Natural killer cell (primary cell): Measurements from ENCODE around the gene VSNL1. TPM values are rescaled to one million over a fixed set of nuclear protein-coding genes. Genes with fewer than 3 reads are reported as not detected.

Experiments used
- ATAC-seq, 3 donors: fragments of 150-1000 bp in 2 of 3; fragments of 200-7000 bp in 1 of 3; cut with Tn5 transposase; 1 replicate in 1 of 3; 2 replicates in 2 of 3; pipeline ENCODE4 v1.10.0; 2021; ENCODE audit warnings: mild to moderate bottlenecking in 2 of 3, moderate library complexity in 2 of 3
- DNase-seq, 2 donors: peaks; one replicate each; pipeline versions ENCODE4 v3.0.0 to v3.0.0-alpha.2; 2013 to 2021; ENCODE audit warnings: mixed read lengths in 1 of 2
- H3K27ac ChIP-seq: one replicate; pipeline ENCODE4 v1.5.1; 2013; ENCODE audit warnings: mild to moderate bottlenecking, low read length
- H3K27me3 ChIP-seq: one replicate; pipeline ENCODE4 v1.6.1; 2013; ENCODE audit warnings: low read length; ENCODE audit not compliant: control insufficient read depth, insufficient read depth
- H3K36me3 ChIP-seq: one replicate; pipeline ENCODE4 v1.6.1; 2013; ENCODE audit warnings: low read length; ENCODE audit not compliant: control insufficient read depth, insufficient read depth
- H3K4me1 ChIP-seq: one replicate; pipeline ENCODE4 v1.6.1; 2013; ENCODE audit warnings: low read length; ENCODE audit not compliant: control insufficient read depth, insufficient read depth
- H3K4me3 ChIP-seq: one replicate; pipeline ENCODE4 v1.5.1; 2013; ENCODE audit warnings: low read length
- H3K9me3 ChIP-seq: one replicate; pipeline ENCODE4 v1.6.1; 2013; ENCODE audit warnings: low read length; ENCODE audit not compliant: control insufficient read depth, insufficient read depth
- H3K27ac Mint-ChIP-seq, 2 donors: one replicate each; pipeline ENCODE4 v1.8.0; 2022; ENCODE audit warnings: mild to moderate bottlenecking in 2 of 2, mixed read lengths in 2 of 2, moderate library complexity in 1 of 2
- H3K27me3 Mint-ChIP-seq, 2 donors: one replicate each; pipeline ENCODE4 v1.8.0; 2022; ENCODE audit warnings: low read depth in 2 of 2, mixed read lengths in 2 of 2
- H3K36me3 Mint-ChIP-seq: one replicate; pipeline ENCODE4 v1.8.0; 2022; ENCODE audit warnings: mixed read lengths
- H3K4me1 Mint-ChIP-seq, 2 donors: one replicate each; pipeline ENCODE4 v1.8.0; 2022; ENCODE audit warnings: mixed read lengths in 2 of 2
- H3K4me3 Mint-ChIP-seq: one replicate; pipeline ENCODE4 v1.8.0; 2022; ENCODE audit warnings: mild to moderate bottlenecking, moderate library complexity, mixed read lengths
- H3K9me3 Mint-ChIP-seq, 2 donors: one replicate each; pipeline ENCODE4 v1.8.0; 2022; ENCODE audit warnings: mixed read lengths in 2 of 2
- WGBS: methylation state at CpG from one replicate; pipeline ENCODE4 v1.1.7; 2013; ENCODE audit warnings: missing lambda C conversion rate; ENCODE audit not compliant: insufficient coverage; 5-methylcytosine and 5-hydroxymethylcytosine counted together
- intact Hi-C: fragments of 100-400 bp; cut with micrococcal nuclease; formaldehyde crosslinking; loops from one replicate; pipeline ENCODE4 v1.14.2; 2022
- total RNA-seq, 4 donors: library from RNA; stranded (reverse); fragments of 120-200 nt in 1 of 4; gene quantifications; one replicate each; pipeline versions ENCODE4 v1.2.3 to v1.2.4, GENCODE V29; 2013 to 2022
- TF ChIP-seq, protein P1 (sequence below): fragments of 200-600 bp; IDR thresholded peaks from one replicate; pipeline ENCODE4 v1.8.0; 2022; ENCODE audit warnings: antibody characterized with exemption

Gene VSNL1
- total RNA-seq, 3 donors from 2014 or later (not counting 1 experiment from before 2014, with no cell fraction given) = not detected

- DNase-seq (no peak), ATAC-seq (no peak)
- TF ChIP-seq, protein P1, sequence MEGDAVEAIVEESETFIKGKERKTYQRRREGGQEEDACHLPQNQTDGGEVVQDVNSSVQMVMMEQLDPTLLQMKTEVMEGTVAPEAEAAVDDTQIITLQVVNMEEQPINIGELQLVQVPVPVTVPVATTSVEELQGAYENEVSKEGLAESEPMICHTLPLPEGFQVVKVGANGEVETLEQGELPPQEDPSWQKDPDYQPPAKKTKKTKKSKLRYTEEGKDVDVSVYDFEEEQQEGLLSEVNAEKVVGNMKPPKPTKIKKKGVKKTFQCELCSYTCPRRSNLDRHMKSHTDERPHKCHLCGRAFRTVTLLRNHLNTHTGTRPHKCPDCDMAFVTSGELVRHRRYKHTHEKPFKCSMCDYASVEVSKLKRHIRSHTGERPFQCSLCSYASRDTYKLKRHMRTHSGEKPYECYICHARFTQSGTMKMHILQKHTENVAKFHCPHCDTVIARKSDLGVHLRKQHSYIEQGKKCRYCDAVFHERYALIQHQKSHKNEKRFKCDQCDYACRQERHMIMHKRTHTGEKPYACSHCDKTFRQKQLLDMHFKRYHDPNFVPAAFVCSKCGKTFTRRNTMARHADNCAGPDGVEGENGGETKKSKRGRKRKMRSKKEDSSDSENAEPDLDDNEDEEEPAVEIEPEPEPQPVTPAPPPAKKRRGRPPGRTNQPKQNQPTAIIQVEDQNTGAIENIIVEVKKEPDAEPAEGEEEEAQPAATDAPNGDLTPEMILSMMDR = no peak
- no peaks in the 10 kb centered on the region for H3K9me3 Mint-ChIP-seq
- intact Hi-C loops = no loop called here
- peaks cover 7% of the 10 kb centered on the region for H3K36me3 Mint-ChIP-seq
- H3K4me3 ChIP-seq = no peak overlapping the region
- H3K9me3 ChIP-seq = no peaks in the 10 kb centered on the region
- WGBS = 91% methylated on average over 1 of the region's 1 CpG
- H3K27me3 Mint-ChIP-seq = no peaks in the 10 kb centered on the region
- H3K27me3 ChIP-seq = no peaks in the 10 kb centered on the region
- H3K36me3 ChIP-seq = peaks cover 48% of the 10 kb centered on the region
- no peaks in the 10 kb centered on the region for H3K4me1 ChIP-seq
- H3K4me3 Mint-ChIP-seq = no peak overlapping the region
- no peak overlapping the region for H3K27ac ChIP-seq
- H3K27ac Mint-ChIP-seq = no peak overlapping the region
- H3K4me1 Mint-ChIP-seq = no peaks in the 10 kb centered on the region
These were observed 124.0 kb downstream of the VSNL1 start for GRCh38 chr2:17664534-17664933.

DNA sequence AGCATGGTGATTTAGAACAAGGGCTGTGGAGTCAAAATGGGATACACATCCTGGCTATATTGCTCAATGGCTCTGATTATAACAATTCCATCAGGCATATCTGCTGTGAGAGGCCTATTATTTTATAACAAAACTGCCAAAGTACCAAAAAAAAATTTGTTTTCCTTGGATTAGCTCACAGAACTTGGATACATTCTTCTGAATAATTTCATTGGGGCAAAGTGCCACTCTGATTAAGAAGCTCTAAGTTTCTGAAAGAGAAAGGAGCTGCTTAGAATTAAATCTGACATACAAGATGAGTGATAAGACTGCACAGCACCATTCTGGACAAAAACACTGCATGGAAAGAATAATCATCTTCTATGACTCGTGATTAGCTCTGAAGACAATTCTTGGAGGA lies 127.4 kb downstream of the VSNL1 start:
- peaks cover 46% of the 10 kb centered on the region for H3K36me3 ChIP-seq
- intact Hi-C loops = no loop called here
- H3K4me1 Mint-ChIP-seq = no peaks in the 10 kb centered on the region
- no peak overlapping the region for H3K27ac Mint-ChIP-seq
- TF ChIP-seq, protein P1 = no peak
- H3K4me3 Mint-ChIP-seq = no peak overlapping the region
- DNase-seq (no peak), ATAC-seq (no peak)
- 80% methylated on average over 1 of the region's 1 CpG for WGBS
- no peaks in the 10 kb centered on the region for H3K27me3 Mint-ChIP-seq
- no peaks in the 10 kb centered on the region for H3K27me3 ChIP-seq
- peaks cover 14% of the 10 kb centered on the region for H3K36me3 Mint-ChIP-seq
- H3K4me1 ChIP-seq = no peaks in the 10 kb centered on the region
- H3K27ac ChIP-seq = no peak overlapping the region
- no peaks in the 10 kb centered on the region for H3K9me3 ChIP-seq
- no peaks in the 10 kb centered on the region for H3K9me3 Mint-ChIP-seq
- no peak overlapping the region for H3K4me3 ChIP-seq

DNA sequence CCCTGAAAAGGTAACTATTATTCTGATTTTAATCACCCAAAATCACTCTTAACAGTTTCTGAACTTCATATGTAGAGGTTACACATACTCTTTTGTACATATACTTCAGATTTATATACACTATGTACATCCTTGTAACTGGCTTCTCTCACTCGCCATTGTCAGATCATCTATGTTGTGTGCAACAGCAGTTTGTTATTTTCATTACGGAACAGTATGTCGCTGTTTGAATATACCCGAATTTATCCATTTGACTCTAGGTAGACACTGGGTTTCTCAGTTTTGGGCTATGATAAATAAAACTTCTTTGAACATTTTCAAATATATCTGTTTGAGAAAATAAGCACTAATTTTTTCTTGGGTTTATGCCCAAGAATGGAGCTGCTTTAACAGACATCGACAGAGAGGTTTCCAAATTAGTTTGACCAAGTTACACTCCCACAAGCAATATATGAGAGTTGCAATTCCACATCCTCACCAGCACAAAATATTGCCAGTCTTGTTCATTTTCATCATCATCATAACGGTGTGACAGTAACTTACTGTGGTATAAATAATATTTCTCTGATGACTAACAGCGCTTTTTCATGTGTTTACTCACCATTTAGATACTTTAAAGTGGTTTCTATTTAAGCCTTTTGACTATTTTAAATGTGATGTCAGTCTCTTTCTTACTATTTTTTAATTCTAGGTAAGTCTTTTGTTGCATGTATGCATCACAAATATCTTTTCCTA lies 132.3 kb downstream of the VSNL1 start:
- ATAC-seq (no peak), DNase-seq (no peak)
- Histone ChIP-seq H3K27ac (no peak overlapping the region), H3K27me3 (no peaks in the 10 kb centered on the region), H3K4me3 (no peak overlapping the region), H3K9me3 (no peaks in the 10 kb centered on the region), H3K4me1 (no peaks in the 10 kb centered on the region), H3K36me3 (peaks cover 35% of the 10 kb centered on the region)
- 93% methylated on average over 5 of the region's 7 CpGs for WGBS
- H3K4me1 Mint-ChIP-seq = no peaks in the 10 kb centered on the region
- intact Hi-C loops = no loop called here
- H3K9me3 Mint-ChIP-seq = no peaks in the 10 kb centered on the region
- TF ChIP-seq, protein P1 = no peak
- H3K36me3 Mint-ChIP-seq = peaks cover 37% of the 10 kb centered on the region
- no peak overlapping the region for H3K4me3 Mint-ChIP-seq
- no peaks in the 10 kb centered on the region for H3K27me3 Mint-ChIP-seq
- H3K27ac Mint-ChIP-seq = no peak overlapping the region

DNA sequence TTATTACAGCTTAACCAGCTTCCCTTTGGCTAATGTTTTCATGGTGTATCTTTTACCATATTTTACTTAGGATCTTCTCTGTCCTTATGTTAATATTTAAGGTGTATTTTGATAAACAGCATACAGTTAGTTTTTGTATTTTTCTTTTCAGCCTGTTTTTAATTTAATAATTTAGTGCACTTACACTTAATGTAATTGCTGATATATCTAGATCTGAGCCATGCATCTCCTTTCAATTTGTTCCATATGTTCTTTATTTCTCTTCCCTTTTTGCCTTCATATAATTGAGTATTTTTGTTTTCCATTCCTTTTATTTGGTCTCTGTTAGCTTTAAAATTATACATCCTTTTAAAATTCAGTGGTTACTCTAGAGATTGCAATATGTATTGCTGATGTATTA lies 134.3 kb downstream of the VSNL1 start:
- no peaks in the 10 kb centered on the region for H3K27me3 Mint-ChIP-seq
- H3K4me3 ChIP-seq = no peak overlapping the region
- H3K36me3 ChIP-seq = peaks cover 22% of the 10 kb centered on the region
- no peaks in the 10 kb centered on the region for H3K4me1 ChIP-seq
- ATAC-seq = no peak
- TF ChIP-seq, protein P1 = no peak
- no peaks in the 10 kb centered on the region for H3K27me3 ChIP-seq
- H3K4me1 Mint-ChIP-seq = no peaks in the 10 kb centered on the region
- intact Hi-C loops = no loop called here
- H3K9me3 ChIP-seq = no peaks in the 10 kb centered on the region
- no peak for DNase-seq
- no peak overlapping the region for H3K27ac Mint-ChIP-seq
- H3K9me3 Mint-ChIP-seq = no peaks in the 10 kb centered on the region
- H3K27ac ChIP-seq = no peak overlapping the region
- no peak overlapping the region for H3K4me3 Mint-ChIP-seq
- H3K36me3 Mint-ChIP-seq = peaks cover 32% of the 10 kb centered on the region
